ENCODE measurements around the gene THOC2. TPM values are rescaled to one million over a fixed set of nuclear protein-coding genes. Genes with fewer than 3 reads are reported as not detected.
A peak's percentile ranks its signal among the peaks of the same experiment; 100 is the strongest.
"Not testable (repeated sequence)": the region's sequence is repeated elsewhere in the genome, so short reads cannot be mapped to it uniquely, and the experiment has no call there.

THOC2 gene
- total RNA-seq, 2 experiments from 2014 or later, result 73.8 to 99.1 TPM

GRCh38 chrX:123764967-123765871, 32.4 kb upstream of the THOC2 start:
- TF ChIP-seq CTCF (conservative IDR thresholded peaks at IDR 0.05; ENCODE audit: low read length), result no peak
- no peak for TF ChIP-seq EZH2phosphoT487 (IDR thresholded peaks at IDR 0.05; ENCODE audit: borderline replicate concordance, low read depth, low read length)
- Histone ChIP-seq H3K4me2 (ENCODE audit: low read length) (peak overlapping the region; percentile 70), H3K9me2 (ENCODE audit: insufficient read depth, low read length) (no peaks in the 10 kb centered on the region), H3K9me3 (ENCODE audit: low read length) (no peaks in the 10 kb centered on the region), H3K4me3 (ENCODE audit: low read depth, low read length, poor library complexity, severe bottlenecking) (peak overlapping the region; percentile 61), H3K79me2 (ENCODE audit: insufficient read depth, low read depth, low read length) (no peaks in the 10 kb centered on the region), H3K4me1 (ENCODE audit: insufficient read depth, low read length, poor library complexity, severe bottlenecking) (peaks cover 20% of the 10 kb centered on the region), H4K20me1 (ENCODE audit: insufficient read depth, low read length) (no peaks in the 10 kb centered on the region), H3K27ac (ENCODE audit: low read depth, low read length, poor library complexity, severe bottlenecking) (peak overlapping the region; percentile 7), H2AFZ (ENCODE audit: low read length) (peak overlapping the region; percentile 79), H3K36me3 (ENCODE audit: insufficient read depth, low read length) (no peaks in the 10 kb centered on the region)
- POLR2A ChIA-PET, result interaction anchor here (0.5 to 1.1 kb wide), 11 partner anchors 12 to 325 kb away, joined by 3 to 8 read pairs (median 3); partner anchors contain the start of gene THOC2
- DNase-seq (ENCODE audit: low spot score), result peak; percentile 61
- intact Hi-C loops (cut with micrococcal nuclease; ENCODE audit: unreplicated experiment), result no loop called here
- CTCF ChIA-PET (ENCODE audit: unreplicated experiment), result interaction anchor here (0.6 to 0.7 kb wide), 2 partner anchors 12 to 24 kb away, joined by 4 to 8 read pairs; no protein-coding TSS in a partner anchor
- BruUV-seq (replicated peaks), result no TSS peak

- H3K9me3 ChIP-seq (ENCODE audit: low read length); intact Hi-C loops (cut with micrococcal nuclease; ENCODE audit: unreplicated experiment); CTCF ChIA-PET (ENCODE audit: unreplicated experiment): not testable (repeated sequence)
Observed at GRCh38 chrX:123759849-123760248, 27.0 kb upstream of the THOC2 start.

GRCh38 chrX:123757794-123758193, 24.9 kb upstream of the THOC2 start:
- DNase-seq (ENCODE audit: low spot score); POLR2A ChIA-PET; CTCF ChIA-PET (ENCODE audit: unreplicated experiment): not testable (repeated sequence)

More at GRCh38 chrX:123759849-123760248, 27.0 kb upstream of the THOC2 start:
- H3K79me2 ChIP-seq (ENCODE audit: insufficient read depth, low read depth, low read length); BruUV-seq (replicated peaks); H3K9me2 ChIP-seq (ENCODE audit: insufficient read depth, low read length); DNase-seq (ENCODE audit: low spot score); H3K27ac ChIP-seq (ENCODE audit: low read depth, low read length, poor library complexity, severe bottlenecking); H3K4me2 ChIP-seq (ENCODE audit: low read length); POLR2A ChIA-PET; H2AFZ ChIP-seq (ENCODE audit: low read length); H3K4me3 ChIP-seq (ENCODE audit: low read depth, low read length, poor library complexity, severe bottlenecking); H3K36me3 ChIP-seq (ENCODE audit: insufficient read depth, low read length); H4K20me1 ChIP-seq (ENCODE audit: insufficient read depth, low read length): not testable (repeated sequence)
- peaks cover 10% of the 10 kb centered on the region for H3K4me1 ChIP-seq (ENCODE audit: insufficient read depth, low read length, poor library complexity, severe bottlenecking)

More at GRCh38 chrX:123757794-123758193, 24.9 kb upstream of the THOC2 start:
- H3K27ac ChIP-seq (ENCODE audit: low read depth, low read length, poor library complexity, severe bottlenecking); intact Hi-C loops (cut with micrococcal nuclease; ENCODE audit: unreplicated experiment); H3K4me2 ChIP-seq (ENCODE audit: low read length); H3K9me2 ChIP-seq (ENCODE audit: insufficient read depth, low read length); H3K4me3 ChIP-seq (ENCODE audit: low read depth, low read length, poor library complexity, severe bottlenecking); H2AFZ ChIP-seq (ENCODE audit: low read length); BruUV-seq (replicated peaks); H3K9me3 ChIP-seq (ENCODE audit: low read length); H4K20me1 ChIP-seq (ENCODE audit: insufficient read depth, low read length); H3K79me2 ChIP-seq (ENCODE audit: insufficient read depth, low read depth, low read length); H3K36me3 ChIP-seq (ENCODE audit: insufficient read depth, low read length): not testable (repeated sequence)
- H3K4me1 ChIP-seq (ENCODE audit: insufficient read depth, low read length, poor library complexity, severe bottlenecking), result peaks cover 18% of the 10 kb centered on the region
